ENCODE measurements around the gene MINAR1. TPM values are rescaled to one million over a fixed set of nuclear protein-coding genes. Genes with fewer than 3 reads are reported as not detected.

MINAR1 gene
- polyA plus RNA-seq, 3 donors = 1.2 to 1.5 (median 1.4) TPM

DNA sequence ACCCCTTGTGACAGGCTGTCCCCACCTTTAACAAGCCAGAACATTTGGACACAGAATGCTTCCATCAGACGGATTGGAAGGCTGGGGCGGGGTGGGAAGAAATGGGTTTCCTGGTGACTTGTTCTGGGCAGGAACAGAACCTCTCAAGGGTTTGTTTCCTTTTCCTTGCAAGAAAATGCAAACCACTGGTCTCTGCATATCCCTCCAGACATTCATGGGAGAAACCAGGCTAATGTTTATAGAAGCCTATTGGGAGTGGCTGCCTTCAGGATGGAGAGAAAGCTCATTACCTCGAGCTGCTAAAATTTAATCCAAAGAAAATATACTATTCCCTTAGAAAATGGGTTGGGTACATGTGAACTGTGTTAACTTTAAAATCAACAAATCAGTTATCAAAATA lies 21.9 kb downstream of the MINAR1 start:
- no peak for DNase-seq (ENCODE audit: extremely low read depth in 1 of 11, low read depth in 9 of 11, low spot score in 4 of 11)

DNA sequence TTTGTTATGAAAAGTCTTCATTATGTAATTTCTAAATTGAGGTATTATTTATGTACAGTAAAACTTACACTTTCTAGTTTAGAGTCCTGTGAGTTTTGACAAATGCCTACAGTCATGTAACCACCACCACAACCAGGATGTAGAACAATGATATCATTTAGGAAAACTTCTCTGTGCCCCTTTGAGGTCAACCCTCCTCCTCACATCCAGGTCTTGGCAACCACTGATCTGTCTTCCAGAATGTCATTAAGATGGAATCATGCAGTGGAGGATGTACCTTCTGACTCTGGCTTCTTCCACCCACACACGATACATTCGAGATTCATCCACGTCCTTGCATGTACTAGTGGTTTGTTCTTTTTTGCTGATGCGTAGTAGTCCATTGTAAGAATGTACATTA lies 23.2 kb downstream of the MINAR1 start:
- no peak for DNase-seq (ENCODE audit: extremely low read depth in 1 of 11, low read depth in 9 of 11, low spot score in 4 of 11)

DNA sequence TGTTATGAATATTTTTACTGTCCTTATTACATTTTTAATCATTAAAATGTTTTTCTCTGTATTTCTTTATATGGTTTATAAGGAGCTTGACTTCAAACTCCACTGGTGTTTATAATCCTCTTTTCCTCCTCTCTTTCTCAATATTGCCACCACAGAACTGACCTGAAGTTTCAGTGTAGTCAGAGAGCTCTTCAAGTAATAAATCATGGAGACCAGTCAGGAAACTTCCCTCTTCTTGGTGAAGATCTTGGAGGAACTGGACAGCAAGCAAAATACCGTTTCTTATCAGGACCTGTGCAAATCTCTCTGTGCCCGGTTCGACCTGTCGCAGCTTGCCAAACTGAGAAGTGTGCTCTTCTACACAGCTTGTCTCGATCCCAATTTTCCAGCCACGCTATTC lies 23.8 kb downstream of the MINAR1 start:
- no peak for DNase-seq (ENCODE audit: extremely low read depth in 1 of 11, low read depth in 9 of 11, low spot score in 4 of 11)

DNA sequence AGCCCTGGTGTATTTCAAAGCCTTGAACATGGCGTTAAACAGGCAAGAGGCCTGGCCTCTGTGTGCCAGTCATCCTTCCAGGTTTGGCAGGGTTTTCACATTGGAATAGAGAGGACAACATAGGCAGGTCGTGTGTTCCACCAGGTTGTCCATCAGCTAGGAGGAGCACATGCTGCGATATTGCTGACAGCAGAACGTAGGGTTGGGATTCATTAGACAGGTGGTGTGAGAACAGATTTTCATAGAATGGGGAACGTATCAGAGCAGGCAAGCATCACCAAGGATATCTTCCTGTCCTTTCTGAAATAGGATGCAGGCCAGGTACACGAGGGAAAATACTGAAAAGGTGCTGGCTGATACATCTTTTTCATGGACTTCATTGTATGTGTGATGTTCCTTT lies 26.4 kb downstream of the MINAR1 start:
- no peak for DNase-seq (ENCODE audit: extremely low read depth in 1 of 11, low read depth in 9 of 11, low spot score in 4 of 11)

DNA sequence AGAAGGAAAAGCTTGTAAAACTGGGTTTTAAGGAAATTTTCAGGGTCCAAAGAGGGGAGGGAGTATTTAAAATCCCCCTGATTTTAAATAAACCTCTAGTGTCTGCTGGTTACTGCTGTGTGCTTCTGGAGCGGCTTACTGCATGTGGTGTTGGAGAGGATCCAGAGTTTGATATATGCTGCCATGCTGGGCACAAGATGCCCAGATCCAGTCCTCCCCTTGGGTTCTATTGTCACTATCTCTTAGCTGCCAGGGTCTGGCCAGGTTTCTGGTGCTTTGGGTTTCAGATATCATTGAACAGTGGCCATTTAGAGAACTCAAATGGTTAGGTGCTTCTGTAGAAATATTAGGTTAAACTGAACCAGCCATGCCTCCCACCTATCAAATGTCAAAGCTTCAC lies 27.5 kb downstream of the MINAR1 start:
- DNase-seq (ENCODE audit: extremely low read depth in 1 of 11, low read depth in 9 of 11, low spot score in 4 of 11) = no peak

DNA sequence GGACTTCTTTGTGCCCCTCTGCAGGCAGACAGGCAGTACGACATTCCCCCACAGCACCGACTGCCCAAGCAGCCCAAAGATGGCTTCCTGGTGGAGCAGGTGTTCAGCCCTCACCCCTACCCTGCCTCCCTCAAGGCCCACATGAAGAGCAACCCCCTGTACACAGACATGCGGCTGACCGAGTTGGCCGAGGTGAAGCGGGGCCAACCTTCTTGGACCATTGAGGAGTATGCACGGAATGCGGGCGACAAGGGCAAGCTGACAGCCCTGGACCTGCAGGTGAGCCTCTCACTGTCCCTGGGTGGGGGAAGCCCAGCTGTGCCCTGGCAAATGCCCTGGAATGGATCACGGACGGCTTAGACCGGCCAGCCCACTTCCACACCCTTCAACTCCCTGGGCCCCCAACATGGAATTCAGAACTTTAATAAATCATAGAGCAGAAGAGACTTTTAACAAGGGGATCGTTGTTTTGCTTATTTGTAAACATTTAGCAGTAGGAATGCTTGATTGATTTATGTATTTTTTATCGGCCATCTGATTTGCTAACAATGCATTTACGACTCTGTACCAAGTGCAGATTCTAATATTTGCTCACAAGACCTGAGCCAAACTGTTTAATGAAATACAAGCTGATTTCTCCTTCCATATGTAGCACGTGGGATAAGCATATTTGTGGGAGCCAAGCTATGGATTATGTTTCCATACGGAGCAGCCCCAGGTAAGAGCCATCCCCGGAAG lies 31.1 kb downstream of the MINAR1 start:
- no peak for DNase-seq (ENCODE audit: extremely low read depth in 1 of 11, low read depth in 9 of 11, low spot score in 4 of 11)

DNA sequence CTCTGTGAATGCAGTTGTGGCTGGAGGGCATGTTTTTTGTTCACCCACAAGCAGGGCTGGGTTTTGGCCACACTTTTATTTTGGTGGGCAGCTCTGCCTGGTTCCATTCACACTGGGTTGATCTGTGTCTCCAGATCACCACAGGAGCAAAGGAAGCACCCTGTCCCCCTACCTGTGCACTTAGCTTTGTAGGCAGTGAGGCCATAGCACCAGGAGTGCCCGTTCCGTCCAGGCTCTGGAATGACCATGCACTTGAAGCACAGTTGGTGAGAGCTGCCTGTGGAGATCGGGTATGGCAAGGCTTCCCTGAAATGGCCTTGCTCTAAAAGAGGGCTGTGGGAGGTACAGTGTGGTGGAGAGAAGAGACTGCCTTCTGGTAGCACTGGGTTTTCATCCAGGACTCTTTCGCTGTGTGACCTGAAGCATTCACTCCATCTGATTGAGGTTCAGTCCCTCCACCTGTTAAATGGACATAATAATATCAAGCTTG lies 31.7 kb downstream of the MINAR1 start:
- DNase-seq (ENCODE audit: extremely low read depth in 1 of 11, low read depth in 9 of 11, low spot score in 4 of 11) = no peak

DNA sequence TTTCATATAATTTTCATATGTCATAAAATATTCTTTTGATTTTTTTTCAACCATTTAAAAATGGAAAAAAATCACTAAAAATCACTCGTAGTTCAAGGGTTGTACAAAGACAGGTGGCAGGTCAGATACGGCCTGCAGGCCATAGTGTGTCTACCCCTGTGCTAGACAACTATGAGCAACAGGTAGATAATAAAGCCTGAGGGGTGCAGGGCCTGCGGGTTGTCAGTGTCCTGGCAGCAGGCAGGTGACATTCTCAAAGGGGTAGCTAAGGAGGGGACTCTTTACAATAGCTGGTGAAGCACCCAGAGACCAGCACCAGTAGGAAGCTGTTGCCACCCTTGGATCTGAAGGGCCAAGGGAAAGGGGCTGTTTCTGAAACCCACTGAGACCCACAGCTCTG lies 34.4 kb downstream of the MINAR1 start:
- DNase-seq (ENCODE audit: extremely low read depth in 1 of 11, low read depth in 9 of 11, low spot score in 4 of 11) = no peak

DNA sequence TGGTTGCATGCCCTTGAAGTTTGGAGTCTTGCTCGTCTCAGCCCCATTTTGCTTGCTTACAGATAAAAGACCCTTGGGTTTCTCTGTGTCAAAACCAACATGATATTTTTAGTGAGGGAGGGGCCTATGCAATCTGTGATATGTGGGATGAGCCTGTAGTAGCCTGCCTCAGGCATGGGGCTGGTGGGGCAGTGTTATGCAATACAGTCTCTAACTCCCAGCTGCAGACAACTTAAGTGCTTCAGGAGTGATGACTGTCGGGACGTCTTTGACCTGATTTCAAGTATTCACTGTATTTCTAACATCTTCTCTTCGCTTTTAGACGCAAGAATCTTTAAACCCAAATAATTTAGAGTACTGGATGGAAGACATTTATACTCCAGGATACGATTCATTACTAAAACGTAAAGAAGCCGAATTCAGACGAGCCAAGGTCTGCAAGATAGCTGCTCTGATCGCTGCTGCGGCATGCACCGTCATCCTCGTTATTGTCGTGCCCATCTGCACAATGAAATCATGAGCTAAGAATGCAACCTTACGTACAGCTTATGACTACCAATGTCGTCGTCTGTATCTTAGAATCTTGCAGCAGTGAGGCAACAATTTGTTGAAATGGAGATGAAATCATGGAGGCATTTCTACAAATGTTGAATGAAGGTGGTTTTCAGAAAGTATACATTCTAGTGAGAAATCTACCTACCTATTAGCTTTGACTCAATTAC lies 35.9 kb downstream of the MINAR1 start:
- no peak for DNase-seq (ENCODE audit: extremely low read depth in 1 of 11, low read depth in 9 of 11, low spot score in 4 of 11)

DNA sequence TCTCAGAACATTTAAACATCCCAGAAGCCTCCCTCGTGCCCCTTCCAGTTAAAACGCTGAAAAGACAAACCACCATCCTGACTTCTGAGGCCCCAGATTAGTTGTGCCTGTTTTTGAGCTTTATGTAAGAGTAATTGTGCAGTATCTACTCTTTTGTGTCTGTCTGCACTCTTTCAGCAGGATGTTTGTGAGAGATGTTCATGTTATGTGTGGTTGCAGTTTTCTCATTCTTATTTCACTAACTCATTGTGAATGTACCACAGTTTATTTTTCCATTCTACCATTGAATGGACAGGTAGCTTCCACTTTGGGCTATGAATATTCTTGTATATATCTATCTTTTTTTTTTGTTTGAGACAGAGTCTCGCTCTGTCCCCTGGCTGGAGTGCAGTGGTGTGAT lies 40.3 kb downstream of the MINAR1 start:
- no peak for DNase-seq (ENCODE audit: extremely low read depth in 1 of 11, low read depth in 9 of 11, low spot score in 4 of 11)

DNA sequence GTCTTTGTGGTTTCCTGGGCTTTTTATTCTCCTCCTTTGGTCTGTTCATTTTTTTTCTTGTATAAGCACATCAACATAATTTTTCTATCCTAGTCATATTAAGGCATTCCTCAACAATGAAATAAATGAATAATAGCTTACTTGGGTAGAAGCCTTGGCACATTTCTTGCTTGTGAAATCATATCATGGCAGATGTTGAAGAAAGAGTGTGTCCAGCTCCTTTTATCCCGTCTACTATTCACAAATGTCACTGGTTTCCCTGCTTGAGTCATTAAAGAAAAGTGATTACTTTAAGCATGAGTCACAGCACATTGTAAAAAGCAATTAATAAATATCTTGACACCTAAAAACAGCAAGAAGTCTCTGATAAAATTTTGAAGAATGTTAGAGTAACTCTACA lies 42.1 kb downstream of the MINAR1 start:
- no peak for DNase-seq (ENCODE audit: extremely low read depth in 1 of 11, low read depth in 9 of 11, low spot score in 4 of 11)

DNA sequence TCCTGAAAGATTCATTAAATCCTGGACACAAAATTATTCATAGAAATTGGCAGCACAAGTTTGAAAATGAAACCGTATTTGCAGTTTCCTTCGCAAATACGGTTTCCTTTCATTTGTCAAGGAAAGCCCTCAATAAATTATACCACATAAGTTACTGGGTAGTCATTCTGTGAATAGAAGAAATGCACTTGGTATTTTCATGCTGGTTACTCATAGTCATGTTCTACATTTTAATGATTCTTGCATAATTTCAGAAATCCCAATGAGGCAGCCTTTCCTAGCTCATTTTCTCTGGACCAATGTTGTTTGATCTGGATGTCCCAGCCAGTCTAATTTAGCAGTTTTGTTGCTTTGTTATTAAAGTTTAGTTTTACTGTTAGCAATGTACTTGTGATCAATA lies 43.2 kb downstream of the MINAR1 start:
- DNase-seq (ENCODE audit: extremely low read depth in 1 of 11, low read depth in 9 of 11, low spot score in 4 of 11) = no peak

DNA sequence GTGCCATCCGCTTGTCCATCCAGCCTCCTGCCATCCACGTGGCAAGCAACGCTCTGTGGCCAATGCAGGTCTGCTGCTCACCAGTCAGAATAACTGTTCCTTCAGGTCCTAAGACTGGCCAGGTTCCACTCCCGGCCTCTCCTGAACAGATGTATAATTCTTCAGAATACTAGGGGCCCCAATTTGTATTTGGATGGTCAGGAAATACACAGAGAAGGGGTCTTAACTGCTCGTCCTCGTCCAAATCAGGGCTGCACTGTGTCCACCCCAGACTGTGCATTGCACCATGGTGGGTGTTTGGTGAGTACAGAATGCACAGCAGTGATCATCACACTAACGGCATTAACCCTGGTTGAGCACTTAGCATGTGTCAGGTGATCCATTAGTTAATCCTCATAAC lies 46.0 kb downstream of the MINAR1 start:
- DNase-seq (ENCODE audit: extremely low read depth in 1 of 11, low read depth in 9 of 11, low spot score in 4 of 11) = no peak

DNA sequence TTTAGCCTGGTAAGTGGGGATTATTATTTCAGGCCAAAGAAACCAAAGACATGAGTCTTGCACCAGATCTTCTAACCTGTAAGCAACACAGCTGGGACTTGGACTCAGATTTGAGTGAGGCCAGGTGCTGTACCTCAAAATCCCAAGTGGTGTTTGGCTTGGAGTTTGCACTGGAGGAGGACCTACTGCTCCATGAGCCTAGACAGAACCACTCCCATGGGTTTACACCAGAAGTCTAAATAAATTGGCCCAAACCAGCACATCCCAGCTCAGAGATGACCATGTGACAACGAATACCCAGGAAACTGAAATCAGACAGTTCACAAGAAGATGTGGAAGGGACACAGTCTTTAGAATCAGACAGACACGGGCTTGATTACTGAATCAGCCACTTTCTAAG lies 47.5 kb downstream of the MINAR1 start:
- DNase-seq (ENCODE audit: extremely low read depth in 1 of 11, low read depth in 9 of 11, low spot score in 4 of 11) = no peak

DNA sequence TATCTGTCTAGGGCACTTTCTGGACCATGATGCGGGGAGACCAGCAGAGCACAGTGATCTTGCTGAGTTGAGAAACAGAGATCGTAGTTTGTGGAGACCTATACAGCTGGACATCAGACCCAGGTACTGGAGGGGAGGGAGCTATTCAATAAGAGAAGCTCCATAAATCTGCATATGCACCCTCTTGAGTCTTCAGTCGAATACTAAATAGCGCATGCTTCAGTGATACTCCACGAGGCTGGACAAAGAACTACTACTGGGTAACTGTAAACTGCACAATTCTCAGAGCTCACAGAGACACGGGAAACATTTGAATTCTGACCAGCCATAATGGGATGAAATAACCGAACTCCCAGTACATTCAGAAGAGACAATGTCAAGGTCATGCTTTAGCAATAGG lies 49.7 kb downstream of the MINAR1 start:
- no peak for DNase-seq (ENCODE audit: extremely low read depth in 1 of 11, low read depth in 9 of 11, low spot score in 4 of 11)

Other genes with a start within 250 kb of the MINAR1 start
- under 1 TPM; 0.01 to 0.08 (median 0.05) TPM for gene ANKRD34C, start 149.6 kb upstream of the MINAR1 start, polyA plus RNA-seq (ENCODE audit: insufficient read length in 3 of 3)
- 10 to 100 TPM; 52.0 to 59.7 (median 55.8) TPM for gene TMED3, start 121.2 kb upstream of the MINAR1 start, polyA plus RNA-seq (ENCODE audit: insufficient read length in 3 of 3)

All from renal cortex interstitium (tissue), 11 donors.